ENCODE data around the gene JARID2.

The JARID2 gene

DNA sequence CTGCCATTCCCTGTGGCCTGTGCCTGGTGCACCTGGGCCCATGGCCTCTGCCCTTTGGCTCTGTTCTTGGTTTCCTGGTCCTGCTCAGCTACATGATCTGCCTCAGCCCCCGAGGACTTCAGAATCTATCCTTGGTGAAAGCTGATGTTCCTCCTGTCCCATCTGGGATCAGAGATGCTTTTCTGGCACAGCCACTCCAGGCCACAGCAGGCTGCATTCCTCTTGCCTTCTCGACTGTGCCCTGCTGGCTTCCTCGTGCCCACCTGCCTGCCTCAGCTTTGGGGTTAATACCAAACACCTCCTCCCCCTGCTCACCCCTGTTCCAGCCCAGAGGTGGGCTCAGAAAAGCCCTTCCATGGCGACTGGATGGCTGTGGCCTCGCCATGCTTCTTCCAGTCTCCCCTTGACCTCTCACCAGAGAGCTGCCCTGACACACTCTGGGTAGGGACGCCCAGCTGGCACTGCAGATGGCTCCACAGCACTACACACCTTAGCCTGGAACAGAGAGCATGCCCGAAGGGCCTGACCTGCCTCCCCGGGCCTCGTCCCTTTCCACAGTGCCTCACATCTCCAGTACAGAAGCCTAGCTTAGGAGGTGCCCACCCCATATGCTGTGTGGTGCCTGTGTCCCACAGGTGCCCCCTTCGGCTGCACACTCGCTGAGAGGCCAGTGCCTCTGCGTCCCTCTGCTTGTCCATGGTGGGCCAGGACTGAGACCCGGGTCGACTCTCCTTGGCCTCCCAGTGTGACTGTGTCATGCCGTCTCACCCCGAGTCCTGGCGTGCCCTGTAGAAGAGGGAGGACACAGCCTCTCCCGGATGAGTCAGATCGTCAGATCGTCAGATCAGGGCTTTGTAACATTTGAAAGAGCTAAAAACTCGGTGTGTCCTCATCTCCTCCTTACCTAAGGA is 268.2 kb downstream of the JARID2 start:
- no peak for DNase-seq

DNA sequence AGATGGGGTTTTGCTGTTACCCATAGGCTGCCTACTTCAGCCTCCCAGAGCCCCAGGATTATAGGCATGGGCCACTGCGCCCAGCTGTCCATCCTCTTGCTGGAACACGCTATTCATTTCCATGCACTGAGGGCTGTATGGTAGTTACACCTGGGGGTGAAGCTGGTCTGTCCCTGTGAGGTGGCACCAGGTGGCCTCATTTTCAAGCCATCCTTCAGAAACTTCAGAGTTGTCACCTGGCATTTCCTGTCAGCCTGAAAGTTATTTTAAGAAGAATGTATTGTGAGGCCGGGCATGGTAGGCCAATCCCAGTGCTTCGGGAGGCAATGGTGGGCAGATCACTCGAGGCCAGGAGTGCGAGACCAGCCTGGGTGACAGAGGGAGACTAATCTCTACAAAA is 269.4 kb downstream of the JARID2 start:
- no peak for DNase-seq

GRCh38 chr6:15515660-15516375 is 269.9 kb downstream of the JARID2 start:
- DNase-seq: no peak

DNA sequence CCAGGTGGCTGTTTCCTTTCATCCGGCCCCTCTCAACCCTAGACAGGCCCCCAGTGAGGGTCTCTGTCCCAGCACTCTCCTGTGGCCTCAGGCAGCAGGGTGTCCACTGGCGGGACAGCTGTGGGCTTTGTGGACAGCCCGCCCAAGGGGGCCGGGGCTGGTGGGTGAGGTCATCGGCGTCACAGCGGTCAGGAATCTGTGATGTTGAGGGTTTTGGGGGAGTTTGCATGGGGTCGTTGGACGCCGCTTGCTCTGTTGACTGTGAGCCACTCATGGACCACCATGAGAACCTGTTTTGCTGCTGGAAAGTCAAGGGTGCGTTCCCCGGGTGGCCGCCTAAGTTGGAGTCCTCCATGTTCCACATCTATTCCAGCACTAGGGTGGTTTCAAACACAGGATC is 270.5 kb downstream of the JARID2 start:
- DNase-seq: no peak

DNA sequence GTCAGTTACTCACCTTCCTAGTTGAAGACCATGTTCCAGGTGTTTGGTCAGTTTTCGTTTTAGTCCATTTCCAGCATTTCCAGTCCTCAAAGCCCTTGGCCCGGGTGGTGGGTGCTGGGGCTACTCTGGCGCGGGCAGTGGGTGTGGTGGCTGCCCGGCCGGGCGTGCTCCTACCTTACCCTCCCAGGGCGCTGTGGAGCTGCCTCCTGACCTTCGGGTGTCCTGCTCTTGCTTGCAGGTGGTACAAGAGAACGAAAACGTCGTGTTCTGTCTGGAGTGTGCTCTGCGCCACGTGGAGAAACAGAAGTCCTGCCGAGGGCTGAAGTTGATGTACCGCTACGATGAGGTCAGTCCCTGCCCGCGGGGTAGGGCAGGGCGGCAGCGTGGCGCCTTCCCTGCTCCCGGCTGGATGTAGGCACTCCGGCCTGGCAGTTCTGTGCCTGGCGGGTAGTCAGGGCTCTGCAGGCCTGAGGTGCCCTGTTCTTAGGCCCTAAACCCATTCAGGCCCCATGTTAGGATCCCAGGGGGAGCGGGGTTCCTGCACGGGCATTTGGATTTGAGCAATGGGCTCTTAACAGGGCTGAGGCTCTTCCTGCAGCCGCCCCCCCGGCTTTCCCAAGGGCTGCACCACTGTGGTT is 271.2 kb downstream of the JARID2 start:
- no peak for DNase-seq

GRCh38 chr6:15517600-15517999 is 271.7 kb downstream of the JARID2 start:
- DNase-seq: no peak

GRCh38 chr6:15518057-15518456 is 272.2 kb downstream of the JARID2 start:
- no peak for DNase-seq

- no peak for DNase-seq
These were observed 273.0 kb downstream of the JARID2 start for GRCh38 chr6:15518878-15519277.

DNA sequence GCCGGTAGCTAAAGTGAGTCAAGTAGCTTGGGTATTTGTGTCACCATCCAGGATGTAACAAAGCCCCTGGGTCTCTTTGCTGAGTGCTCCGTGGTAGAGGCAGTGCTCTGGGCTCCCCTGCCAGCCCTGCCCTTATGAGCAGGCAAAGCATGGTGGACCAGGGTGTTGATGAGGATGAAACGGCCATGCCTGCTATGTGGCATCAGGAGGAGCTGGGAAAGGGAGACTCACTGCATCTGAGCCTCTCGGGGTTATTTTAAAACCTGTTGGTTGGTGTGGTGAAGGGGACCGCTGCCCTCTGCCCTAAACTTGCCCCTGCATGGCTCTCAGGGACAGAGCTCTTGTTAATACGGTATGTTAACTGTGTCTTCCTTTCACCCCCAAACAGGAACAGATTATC is 273.8 kb downstream of the JARID2 start:
- no peak for DNase-seq

DNA sequence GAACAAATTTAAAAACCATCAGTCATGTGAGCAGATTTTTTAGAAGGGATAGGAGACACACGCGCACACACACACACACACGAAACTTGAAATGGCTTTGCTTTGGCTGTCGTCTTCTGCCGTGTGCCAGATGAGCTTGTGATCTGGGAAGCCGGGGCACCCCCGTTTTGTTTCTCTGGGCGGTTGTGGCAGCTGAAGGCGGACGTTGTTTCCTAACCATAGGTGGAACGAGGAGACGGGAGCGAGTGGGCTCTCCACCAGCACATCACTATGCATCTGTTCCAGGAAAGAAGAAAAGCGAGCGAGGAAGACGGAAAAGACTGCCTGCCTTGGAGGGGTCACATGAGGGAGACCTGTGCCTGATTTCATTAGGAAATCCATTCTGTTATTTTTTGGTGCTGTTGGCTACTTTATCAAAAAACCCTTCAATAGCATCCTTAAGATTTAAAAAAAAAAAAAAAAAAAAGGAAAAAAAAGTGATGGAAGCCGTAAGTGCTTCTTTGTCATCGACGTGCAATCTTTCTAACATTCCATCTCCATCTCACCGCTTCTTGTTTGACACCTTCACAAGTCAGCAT is 274.8 kb downstream of the JARID2 start:
- no peak for DNase-seq

DNA sequence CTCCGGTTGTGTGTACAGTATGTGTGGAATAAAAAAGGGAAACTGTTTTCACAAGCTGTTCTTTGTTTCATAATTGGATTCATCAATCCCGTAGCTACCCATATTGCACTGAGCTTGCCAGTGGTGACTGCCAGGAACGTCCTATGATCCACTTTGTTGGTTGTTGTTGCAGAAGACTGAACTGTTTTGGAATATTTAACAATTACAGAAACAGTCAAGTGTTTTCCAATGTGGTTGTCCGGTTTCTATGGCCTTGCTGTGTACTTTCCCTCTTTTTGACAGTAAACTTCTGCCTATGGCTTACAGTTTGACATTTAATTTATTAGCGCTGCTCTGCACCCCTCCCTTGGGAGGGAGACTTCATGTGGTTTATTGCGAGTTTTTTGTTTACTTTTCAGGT is 275.7 kb downstream of the JARID2 start:
- no peak for DNase-seq

DNA sequence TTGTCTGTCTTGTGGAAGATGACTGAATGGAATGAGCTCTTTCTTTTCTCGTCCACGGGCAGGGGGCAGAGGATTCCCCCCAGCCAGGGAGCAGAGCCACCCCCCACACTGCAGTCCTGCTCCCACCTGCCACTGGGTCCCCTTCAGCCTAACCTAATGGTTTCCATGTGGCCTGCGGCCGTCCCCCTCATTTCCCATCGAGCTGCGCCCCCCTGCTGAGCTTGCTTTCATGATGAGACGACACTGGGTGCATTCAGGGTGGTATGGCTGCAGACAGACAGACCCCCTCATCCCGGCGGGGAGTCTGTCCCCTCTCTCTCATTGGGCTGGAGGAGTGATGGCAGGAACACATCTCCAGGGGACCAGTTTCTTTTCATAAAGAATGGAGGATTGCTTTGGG is 276.2 kb downstream of the JARID2 start:
- no peak for DNase-seq

- no peak for DNase-seq
These were observed 276.6 kb downstream of the JARID2 start for GRCh38 chr6:15522427-15522826.

- DNase-seq: no peak
These were observed 277.1 kb downstream of the JARID2 start for GRCh38 chr6:15522856-15523529.

DNA sequence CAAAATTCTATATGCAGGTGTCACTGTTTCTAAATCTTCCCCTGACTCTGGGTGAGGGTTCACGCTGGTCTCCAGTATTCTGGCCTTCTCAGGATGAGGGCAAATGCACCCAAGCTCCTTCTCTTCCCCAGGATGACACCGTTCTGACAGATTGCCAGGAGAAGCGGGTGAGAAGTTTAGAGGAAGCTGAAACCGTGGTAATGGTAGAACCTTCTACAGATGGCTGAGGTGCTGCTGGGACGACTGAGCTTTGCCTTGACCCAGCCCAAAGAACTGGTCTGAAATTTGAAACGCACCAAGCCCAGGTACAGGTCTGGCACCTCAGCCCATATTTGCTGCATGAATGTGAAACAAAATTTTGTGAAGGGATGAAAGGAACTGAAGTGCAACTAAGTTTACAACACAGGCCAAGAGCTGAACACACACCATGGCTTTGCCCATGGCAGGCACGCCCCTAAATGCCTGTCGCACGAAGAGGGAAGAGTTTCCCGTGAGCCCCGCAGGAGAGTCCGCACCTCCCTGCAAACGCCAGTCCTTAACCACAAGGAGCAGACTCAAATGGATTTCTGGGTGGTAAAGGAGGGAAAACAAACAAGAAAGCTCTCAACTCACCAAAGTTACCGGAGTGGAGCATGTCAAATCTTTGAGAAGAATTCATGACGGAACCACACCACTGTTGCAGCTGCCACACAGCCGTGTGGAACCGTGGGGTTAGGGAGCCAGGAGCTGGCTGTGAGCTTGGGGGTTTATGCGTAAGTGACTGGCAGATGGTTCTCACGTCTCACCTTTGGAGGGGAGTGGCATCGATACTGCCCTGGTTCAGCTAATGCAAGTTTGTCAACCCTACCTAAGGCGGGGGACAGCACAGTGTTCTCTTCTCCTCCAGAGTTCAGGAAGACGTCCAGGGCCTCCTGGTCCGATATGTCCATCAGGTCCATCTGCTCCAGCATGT is 278.1 kb downstream of the JARID2 start:
- no peak for DNase-seq

DNA sequence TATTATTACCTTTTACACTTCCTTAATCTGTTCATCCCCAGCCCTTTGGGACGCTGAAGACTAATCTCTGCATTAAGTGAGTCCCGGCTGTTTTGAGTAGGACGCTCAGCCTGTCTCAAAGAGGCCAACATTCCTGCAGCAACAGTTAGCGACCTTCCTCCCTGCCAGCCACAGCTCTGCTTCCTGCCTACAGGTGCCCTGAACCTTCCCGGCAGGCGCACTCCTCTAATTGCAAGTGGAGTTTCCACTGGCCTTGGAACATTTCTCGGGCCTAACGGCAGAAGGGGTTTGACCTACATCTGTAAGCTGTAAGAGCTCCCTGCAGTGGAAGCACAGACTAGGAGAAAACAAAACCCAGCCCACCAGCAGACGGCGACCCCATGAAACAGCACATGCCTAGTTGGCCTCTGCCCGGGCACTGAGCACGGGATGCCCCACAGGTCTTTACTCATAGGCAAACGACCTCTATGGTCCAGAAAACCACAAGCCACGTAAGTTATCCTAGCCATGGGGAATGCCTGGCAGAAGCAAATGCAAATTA is 279.1 kb downstream of the JARID2 start:
- DNase-seq: no peak

GRCh38 chr6:15526212-15526701 is 280.4 kb downstream of the JARID2 start:
- DNase-seq: no peak

- DNase-seq: no peak
These were observed 282.2 kb downstream of the JARID2 start for GRCh38 chr6:15527838-15528617.

DNA sequence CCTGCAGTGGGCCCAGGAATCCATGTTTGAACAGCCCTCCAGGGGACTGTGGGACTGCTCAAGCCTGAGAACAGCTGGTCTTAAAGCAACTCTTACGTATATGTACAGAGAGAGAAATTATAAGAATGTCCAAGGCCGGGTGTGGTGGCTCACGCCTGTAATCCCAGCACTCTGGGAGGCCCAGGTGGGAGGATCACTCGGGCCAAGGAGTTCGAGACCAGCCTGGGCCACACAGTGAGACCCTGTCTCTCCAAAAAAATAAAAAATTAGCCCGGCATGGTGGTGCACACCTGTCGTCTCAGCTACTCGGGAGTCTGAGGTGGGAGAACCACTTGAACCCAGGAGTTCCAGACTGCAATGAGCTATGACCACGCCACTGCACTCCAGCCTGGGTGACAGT is 283.0 kb downstream of the JARID2 start:
- no peak for DNase-seq

DNA sequence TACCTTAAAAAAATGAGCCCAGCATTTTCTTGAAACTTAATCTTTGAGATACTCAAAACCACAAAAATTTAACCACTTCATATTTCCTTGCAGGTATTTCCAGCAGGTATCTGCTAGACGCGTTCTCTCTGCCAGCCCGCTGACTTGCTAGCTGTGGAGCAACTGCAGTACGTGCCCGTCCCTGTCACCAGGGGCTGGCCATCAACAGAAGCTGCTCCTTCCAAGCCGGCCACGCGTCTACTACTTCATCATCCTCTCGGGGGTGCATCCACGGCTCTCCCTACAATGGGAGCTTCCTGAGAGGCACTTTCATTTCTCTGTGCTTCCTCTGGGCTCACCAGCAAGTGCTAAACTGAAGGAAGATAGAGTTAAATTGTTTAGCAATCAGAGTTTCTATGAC is 284.5 kb downstream of the JARID2 start:
- no peak for DNase-seq
